Omental fat pad (tissue), 4 donors: ENCODE results near the gene RAI1. TPM values are rescaled to one million over a fixed set of nuclear protein-coding genes. Genes with fewer than 3 reads are reported as not detected.

Experiments used
- ATAC-seq: fragments of 150-250 bp; one replicate; pipeline ENCODE4 v1.9.1; 2016; ENCODE audit warnings: mild to moderate bottlenecking, moderate library complexity; ENCODE audit not compliant: low FRiP score
- DNase-seq: peaks from one replicate; pipeline ENCODE4 v3.0.0-alpha.2; 2019; ENCODE audit warnings: low spot score
- CTCF ChIP-seq, 3 donors: fragments of 450-650 bp; IDR thresholded peaks; one replicate each; pipeline ENCODE4 v1.5.1; 2016 to 2017; ENCODE audit warnings: antibody characterized with exemption in 3 of 3, mild to moderate bottlenecking in 3 of 3, moderate library complexity in 2 of 3
- total RNA-seq, 4 donors: library from RNA; depleted of rRNA; stranded (reverse); fragments of >200 nt; gene quantifications; one replicate each; pipeline ENCODE4 v1.1.0, GENCODE V29; 2016

RAI1 gene
- total RNA-seq, 4 donors from 2014 or later = 6.7 to 30.6 (median 8.5) TPM

DNA sequence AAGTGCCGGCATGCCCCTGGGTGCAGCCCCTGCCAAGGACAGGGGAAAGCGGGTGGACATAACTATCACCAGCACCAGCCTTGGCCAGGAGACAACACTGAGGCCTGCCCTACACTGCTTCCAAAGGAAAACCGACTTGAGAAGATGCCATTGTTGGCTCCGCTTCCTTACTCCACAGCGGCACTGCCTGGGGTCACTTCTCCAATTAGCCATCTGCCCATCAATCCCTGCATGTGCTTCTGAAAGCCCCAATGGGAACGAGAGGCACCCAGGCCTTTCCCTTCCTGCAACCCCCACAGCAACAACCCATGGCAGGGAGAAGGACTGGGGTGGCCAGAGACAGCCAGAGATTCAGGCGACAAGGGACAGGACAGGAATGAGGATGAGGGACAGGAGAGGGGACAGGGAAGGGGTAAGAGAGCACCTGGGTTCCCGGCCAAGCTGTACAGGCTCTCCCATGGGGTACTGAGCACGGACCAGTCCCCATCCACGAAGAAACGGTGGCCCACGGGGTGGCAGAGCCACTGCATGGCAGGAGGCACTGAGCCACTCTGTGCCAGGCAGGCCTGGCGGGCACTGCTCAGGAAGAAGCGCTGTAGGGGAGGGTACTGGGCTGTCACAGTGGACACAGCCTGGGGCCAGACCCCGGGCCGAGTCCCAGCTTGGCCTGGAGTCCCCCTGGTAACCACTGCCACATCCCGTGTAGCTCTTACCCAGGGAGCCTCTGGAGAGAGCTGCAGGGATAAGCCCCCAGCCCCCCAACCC, 134.4 kb downstream of the RAI1 start:
- no peak for TF ChIP-seq CTCF (IDR thresholded peaks at IDR 0.05)
- no peak for ATAC-seq

DNA sequence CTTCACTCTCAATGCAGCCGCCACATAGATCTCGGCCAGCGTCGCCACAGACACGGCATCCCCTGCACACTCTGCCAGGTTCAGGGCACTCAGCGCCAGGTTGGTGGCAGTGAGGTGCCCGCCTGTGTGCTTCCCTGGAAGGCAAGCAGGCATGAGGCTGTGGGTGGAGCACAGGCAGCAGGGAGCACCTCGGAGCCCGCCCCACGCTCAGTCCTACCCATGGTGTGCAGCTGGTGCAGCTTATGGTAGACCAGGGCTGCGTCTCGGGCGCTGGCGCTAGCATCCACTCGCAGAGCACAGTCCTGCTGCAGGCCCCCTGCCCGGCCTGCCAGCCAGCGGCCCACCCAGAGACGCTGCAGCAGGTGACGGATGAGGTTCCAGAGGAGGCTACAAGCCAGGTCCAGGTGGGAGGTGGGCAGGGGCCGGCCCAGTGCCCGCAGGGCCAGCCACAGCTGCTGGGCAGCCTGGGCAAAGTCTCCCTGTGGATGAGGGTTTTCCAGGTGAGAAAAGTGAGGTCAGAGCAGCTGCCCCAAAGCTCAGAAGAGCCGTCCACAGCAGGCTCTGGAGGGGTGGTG, 135.1 kb downstream of the RAI1 start:
- DNase-seq (no peak), ATAC-seq (no peak)
- no peak for TF ChIP-seq CTCF (IDR thresholded peaks at IDR 0.05)

More for the DNA sequence above, 134.4 kb downstream of the RAI1 start:
- DNase-seq = no peak

DNA sequence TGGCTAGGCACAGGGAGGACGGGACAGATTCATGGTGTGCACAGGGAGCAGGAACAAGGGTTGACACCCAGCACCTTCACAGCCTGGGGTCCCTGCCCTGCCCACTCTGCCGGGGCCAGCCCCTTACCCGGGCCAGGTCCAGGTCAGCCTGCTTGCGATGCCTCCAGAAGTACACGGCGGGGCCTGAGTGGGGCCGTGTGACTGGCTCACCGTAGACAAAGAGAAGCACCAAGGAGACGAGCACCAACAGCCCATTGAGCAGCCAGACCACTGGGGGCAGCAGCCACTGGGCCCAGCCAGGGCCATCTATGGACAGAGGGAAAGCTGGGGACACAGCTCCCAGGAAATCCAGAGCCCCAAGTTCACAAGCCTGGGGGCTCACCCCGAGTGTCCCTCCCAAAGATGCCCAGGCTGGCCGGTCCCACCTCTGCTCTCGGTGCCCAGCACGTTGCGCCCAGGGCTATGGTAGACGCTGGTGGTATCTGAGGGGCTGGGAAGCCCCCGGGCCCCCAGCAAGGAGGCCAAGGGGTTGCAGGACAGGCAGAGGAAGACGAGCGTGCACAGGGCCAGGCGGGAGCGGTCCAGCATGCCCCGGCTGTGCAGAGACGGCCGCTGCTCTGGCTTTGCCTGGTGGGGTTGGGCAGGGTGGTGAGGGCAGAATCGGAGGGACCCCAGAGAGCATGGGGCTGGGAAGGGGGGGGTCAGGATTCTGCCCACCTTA, 135.7 kb downstream of the RAI1 start:
- no peak for TF ChIP-seq CTCF (IDR thresholded peaks at IDR 0.05)
- DNase-seq (no peak), ATAC-seq (no peak)

DNA sequence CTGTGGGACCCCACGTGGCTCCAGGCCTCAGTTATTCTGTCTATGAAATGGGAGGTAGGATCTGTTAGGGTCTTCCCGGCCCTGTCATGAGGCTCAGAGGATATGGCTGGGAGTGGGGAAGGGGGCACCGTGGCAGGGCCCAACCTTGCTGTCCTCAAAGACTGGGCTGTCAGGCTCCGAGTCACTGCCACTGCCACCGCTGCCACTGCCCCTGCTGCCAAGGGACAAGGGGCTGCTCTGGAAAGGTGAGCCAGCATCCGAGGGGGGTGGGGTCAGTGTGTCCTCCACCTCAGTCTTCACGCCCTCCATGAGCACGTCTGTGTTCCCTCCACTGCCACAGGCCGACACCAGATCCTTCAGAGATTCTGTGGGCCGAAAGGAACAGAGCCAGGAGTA, 136.3 kb downstream of the RAI1 start:
- TF ChIP-seq CTCF (IDR thresholded peaks at IDR 0.05) = no peak
- no peak for ATAC-seq
- no peak for DNase-seq

DNA sequence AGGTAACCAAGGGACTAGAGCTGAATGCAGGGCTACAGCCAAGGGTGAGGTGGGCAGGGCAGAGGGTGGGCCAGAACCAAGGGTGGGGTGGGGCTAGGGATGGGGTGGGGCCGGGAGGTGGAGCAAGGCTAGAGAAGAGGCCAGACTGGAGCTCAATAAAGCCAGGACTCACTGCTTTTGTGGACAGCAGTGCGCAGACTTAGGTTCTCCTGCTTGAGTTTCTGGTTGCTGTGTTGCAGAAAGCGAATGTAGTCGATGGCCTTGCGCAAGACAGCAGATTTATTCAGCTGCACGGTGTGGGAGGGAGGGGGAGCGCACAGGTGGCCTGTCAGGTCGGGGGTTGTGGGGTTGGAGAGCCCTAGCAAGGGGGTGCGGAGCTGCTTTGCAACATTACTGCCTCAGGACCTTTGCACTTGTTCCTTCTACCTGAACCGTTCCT, 136.8 kb downstream of the RAI1 start:
- no peak for TF ChIP-seq CTCF (IDR thresholded peaks at IDR 0.05)
- ATAC-seq (no peak), DNase-seq (no peak)

- no peak for ATAC-seq
- DNase-seq = no peak
Measured at GRCh38 chr17:17819111-17819510, 137.9 kb downstream of the RAI1 start.

More at GRCh38 chr17:17819111-17819510, 137.9 kb downstream of the RAI1 start:
- TF ChIP-seq CTCF (IDR thresholded peaks at IDR 0.05) = no peak
